Measurements from ENCODE around the gene SIAH3. TPM values are rescaled to one million over a fixed set of nuclear protein-coding genes. Genes with fewer than 3 reads are reported as not detected.
A peak's percentile ranks its signal among the peaks of the same experiment; 100 is the strongest.

Gene SIAH3
- total and polyA plus RNA-seq, 8 donors, result 0.55 TPM; not detected in 7

- Histone ChIP-seq H3K4me3 (no peak overlapping the region), H3K36me3 (no peaks in the 10 kb centered on the region), H3K27me3 (peaks cover 0 to 55% (median 29%) of the 10 kb centered on the region in 3 donors), H3K9me3 (no peaks in the 10 kb centered on the region), H3K4me1 (peaks cover 17 to 39% (median 26%) of the 10 kb centered on the region in 4 donors), H3K27ac (no peak overlapping the region)
- TF ChIP-seq EP300 (IDR thresholded peaks at IDR 0.05), result no peak
- no peak for TF ChIP-seq POLR2AphosphoS5 (IDR thresholded peaks at IDR 0.05)
- TF ChIP-seq CTCF (IDR thresholded peaks at IDR 0.05), result no peak
- no peak for TF ChIP-seq POLR2A (IDR thresholded peaks at IDR 0.05)
- intact Hi-C loops (cut with DNase I; ENCODE audit: low total_unique reads), result no loop called here
- peak; percentile 26 to 75 for DNase-seq
- WGBS, 5 donors, result 9 to 21% (median 14%) methylated on average over 13 of the region's 13 CpGs
Measured at GRCh38 chr13:45847554-45848224, 3.9 kb downstream of the SIAH3 start.

- Histone ChIP-seq H3K36me3 (no peaks in the 10 kb centered on the region), H3K27me3 (peaks cover 0 to 45% (median 25%) of the 10 kb centered on the region in 3 donors), H3K4me3 (no peak overlapping the region), H3K27ac (no peak overlapping the region), H3K9me3 (no peaks in the 10 kb centered on the region), H3K4me1 (peaks cover 17 to 36% (median 23%) of the 10 kb centered on the region in 4 donors)
- WGBS, 5 donors, result 93 to 96% (median 95%) methylated on average over 8 of the region's 8 CpGs
- no peak for DNase-seq
- intact Hi-C loops (cut with DNase I; ENCODE audit: low total_unique reads), result no loop called here
- no peak for TF ChIP-seq CTCF (IDR thresholded peaks at IDR 0.05)
- TF ChIP-seq POLR2A (IDR thresholded peaks at IDR 0.05), result no peak
- no peak for TF ChIP-seq EP300 (IDR thresholded peaks at IDR 0.05)
- TF ChIP-seq POLR2AphosphoS5 (IDR thresholded peaks at IDR 0.05), result no peak
Measured at GRCh38 chr13:45846681-45847080, 4.9 kb downstream of the SIAH3 start.

- WGBS, 5 donors, result 59 to 71% (median 67%) methylated on average over 12 of the region's 12 CpGs
- no peak overlapping the region for H3K4me3 ChIP-seq
- intact Hi-C loops (cut with DNase I; ENCODE audit: low total_unique reads), result no loop called here
- no peaks in the 10 kb centered on the region for H3K27me3 ChIP-seq
- H3K36me3 ChIP-seq, result no peaks in the 10 kb centered on the region
- TF ChIP-seq CTCF (IDR thresholded peaks at IDR 0.05) (no peak), EP300 (IDR thresholded peaks at IDR 0.05) (no peak), POLR2AphosphoS5 (IDR thresholded peaks at IDR 0.05) (no peak), POLR2A (IDR thresholded peaks at IDR 0.05) (no peak)
- H3K9me3 ChIP-seq, result no peaks in the 10 kb centered on the region
- H3K4me1 ChIP-seq, result peaks cover 0 to 21% (median 10%) of the 10 kb centered on the region in 4 donors
- H3K27ac ChIP-seq, result no peak overlapping the region
- peak in 1 of 2 donors; percentile 53 for DNase-seq
Measured at GRCh38 chr13:45838171-45838745, 13.3 kb downstream of the SIAH3 start.

GRCh38 chr13:45837111-45837510 is 14.4 kb downstream of the SIAH3 start:
- WGBS, 5 donors, result 48 to 60% (median 55%) methylated on average over 1 of the region's 1 CpG
- H3K36me3 ChIP-seq, result no peaks in the 10 kb centered on the region
- no peaks in the 10 kb centered on the region for H3K27me3 ChIP-seq
- H3K9me3 ChIP-seq, result no peaks in the 10 kb centered on the region
- DNase-seq, result no peak
- H3K4me3 ChIP-seq, result no peak overlapping the region
- intact Hi-C loops (cut with DNase I; ENCODE audit: low total_unique reads), result no loop called here
- TF ChIP-seq CTCF (IDR thresholded peaks at IDR 0.05), result no peak
- H3K27ac ChIP-seq, result no peak overlapping the region
- H3K4me1 ChIP-seq, result peaks cover 0 to 25% (median 10%) of the 10 kb centered on the region in 4 donors
